GM19397 (cell line): ENCODE measurements around the gene FNTB.
"Not testable (repeated sequence)": the region's sequence is repeated elsewhere in the genome, so short reads cannot be mapped to it uniquely, and the experiment has no call there.

ENCODE experiments used
- ATAC-seq: cut with Tn5 transposase; IDR thresholded peaks from one replicate; pipeline ENCODE4 v1.9.1; 2021; ENCODE audit warnings: mild to moderate bottlenecking, moderate library complexity; ENCODE audit not compliant: unreplicated experiment

The FNTB gene

GRCh38 chr14:65011538-65011937, 24.8 kb downstream of the FNTB start:
- ATAC-seq: no peak

- ATAC-seq: no peak
Observed at GRCh38 chr14:65012353-65012752, 25.7 kb downstream of the FNTB start.

GRCh38 chr14:65015391-65015790, 28.7 kb downstream of the FNTB start:
- no peak for ATAC-seq

GRCh38 chr14:65016471-65016870, 29.8 kb downstream of the FNTB start:
- ATAC-seq: no peak

- ATAC-seq: no peak
Observed at GRCh38 chr14:65019944-65020566, 33.4 kb downstream of the FNTB start.

- no peak for ATAC-seq
Observed at GRCh38 chr14:65024957-65025356, 38.3 kb downstream of the FNTB start.

- ATAC-seq: no peak
Observed at GRCh38 chr14:65025818-65026217, 39.1 kb downstream of the FNTB start.

- no peak for ATAC-seq
Observed at GRCh38 chr14:65026526-65026925, 39.8 kb downstream of the FNTB start.

GRCh38 chr14:65027127-65027799, 40.6 kb downstream of the FNTB start:
- ATAC-seq: no peak

GRCh38 chr14:65028937-65029336, 42.2 kb downstream of the FNTB start:
- ATAC-seq: no peak

GRCh38 chr14:65031321-65031720, 44.6 kb downstream of the FNTB start:
- ATAC-seq: not testable (repeated sequence)

- ATAC-seq: no peak
Observed at GRCh38 chr14:65032319-65032718, 45.6 kb downstream of the FNTB start.

- no peak for ATAC-seq
Observed at GRCh38 chr14:65033181-65033580, 46.5 kb downstream of the FNTB start.

GRCh38 chr14:65034021-65034420, 47.3 kb downstream of the FNTB start:
- ATAC-seq: no peak

- no peak for ATAC-seq
Observed at GRCh38 chr14:65035049-65035448, 48.4 kb downstream of the FNTB start.

GRCh38 chr14:65038966-65039365, 52.3 kb downstream of the FNTB start:
- no peak for ATAC-seq

- ATAC-seq: no peak
Observed at GRCh38 chr14:65040666-65041433, 54.2 kb downstream of the FNTB start.

GRCh38 chr14:65041434-65041915, 54.8 kb downstream of the FNTB start:
- no peak for ATAC-seq

- no peak for ATAC-seq
Observed at GRCh38 chr14:65042296-65042695, 55.6 kb downstream of the FNTB start.

- no peak for ATAC-seq
Observed at GRCh38 chr14:65042731-65043372, 56.2 kb downstream of the FNTB start.

- no peak for ATAC-seq
Observed at GRCh38 chr14:65043893-65044595, 57.3 kb downstream of the FNTB start.
